Measurements from ENCODE around the gene AJAP1. TPM values are rescaled to one million over a fixed set of nuclear protein-coding genes. Genes with fewer than 3 reads are reported as not detected.

Gene AJAP1
- total RNA-seq, 4 donors from 2014 or later = 0.30 to 4.0 (median 1.0) TPM

DNA sequence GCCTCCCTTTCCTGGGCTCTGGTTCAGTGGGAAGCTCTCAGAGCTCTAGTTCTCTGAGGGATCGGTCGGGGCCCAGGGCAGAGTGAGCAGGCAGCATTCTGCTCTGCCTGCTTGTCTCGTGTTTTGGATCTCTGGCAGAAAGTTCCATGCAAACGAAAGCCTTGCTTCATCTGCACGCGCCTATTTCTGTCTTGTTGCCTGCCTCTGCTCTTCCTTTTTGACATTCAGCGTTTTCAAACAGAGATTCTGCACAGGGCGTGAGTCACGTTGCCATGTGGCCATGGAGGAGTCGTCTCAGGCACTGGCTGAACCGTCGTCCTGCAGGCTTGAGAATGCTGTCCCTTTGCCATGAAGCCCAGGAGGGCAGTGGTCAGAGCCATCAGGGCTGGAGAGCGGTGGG, 20.3 kb downstream of the AJAP1 start:
- no peak overlapping the region for H3K27ac ChIP-seq
- no peak for DNase-seq
- no peaks in the 10 kb centered on the region for H3K4me1 ChIP-seq
- 77 to 87% methylated on average over 5 to 7 of the region's 13 CpGs for WGBS, 2 donors
- peaks cover 0 to 19% (median 0%) of the 10 kb centered on the region in 4 donors for H3K27me3 ChIP-seq
- peaks cover 0 to 17% (median 0%) of the 10 kb centered on the region in 3 donors for H3K9me3 ChIP-seq
- no peaks in the 10 kb centered on the region for H3K36me3 ChIP-seq
- TF ChIP-seq CTCF (IDR thresholded peaks at IDR 0.05) = no peak
- TF ChIP-seq POLR2A (IDR thresholded peaks at IDR 0.05) = no peak
- H3K4me3 ChIP-seq = no peak overlapping the region
- intact Hi-C loops (cut with DNase I) = no loop called here

GRCh38 chr1:4675454-4676186, 21.2 kb downstream of the AJAP1 start:
- 74 to 80% methylated on average over 15 to 16 of the region's 21 CpGs for WGBS, 2 donors
- H3K27me3 ChIP-seq = peaks cover 0 to 19% (median 0%) of the 10 kb centered on the region in 4 donors
- no peak overlapping the region for H3K27ac ChIP-seq
- TF ChIP-seq POLR2A (IDR thresholded peaks at IDR 0.05) (no peak), CTCF (IDR thresholded peaks at IDR 0.05) (no peak)
- no peaks in the 10 kb centered on the region for H3K36me3 ChIP-seq
- DNase-seq = no peak
- H3K9me3 ChIP-seq = peaks cover 0 to 24% (median 7%) of the 10 kb centered on the region in 3 donors
- intact Hi-C loops (cut with DNase I) = no loop called here
- H3K4me3 ChIP-seq = no peak overlapping the region
- no peaks in the 10 kb centered on the region for H3K4me1 ChIP-seq

- 67 to 84% methylated on average over 8 to 9 of the region's 9 CpGs for WGBS, 2 donors
- TF ChIP-seq POLR2A (IDR thresholded peaks at IDR 0.05) (no peak), CTCF (IDR thresholded peaks at IDR 0.05) (no peak)
Measured at GRCh38 chr1:4676253-4676652, 21.8 kb downstream of the AJAP1 start.

DNA sequence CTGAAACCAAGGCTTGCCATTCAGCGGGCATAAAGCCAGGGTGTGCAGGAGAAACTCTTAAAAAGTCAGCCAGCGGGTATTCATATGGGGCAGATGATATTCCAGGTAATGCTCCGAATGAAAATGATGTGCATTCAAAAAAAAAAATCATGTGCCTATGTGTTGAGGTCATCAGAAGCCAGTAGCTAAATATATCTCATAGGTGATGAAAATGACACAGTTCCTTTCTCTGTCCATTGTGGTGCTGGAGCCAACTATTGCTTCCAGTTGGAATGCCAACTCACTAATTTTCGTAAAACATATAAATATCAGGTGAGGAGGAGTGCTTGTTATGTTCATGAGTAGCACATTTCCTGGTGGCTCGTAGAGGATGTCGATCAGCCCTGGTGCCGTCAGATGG, 23.2 kb downstream of the AJAP1 start:
- 84 to 92% methylated on average over 7 of the region's 7 CpGs for WGBS, 2 donors

More at GRCh38 chr1:4676253-4676652, 21.8 kb downstream of the AJAP1 start:
- Histone ChIP-seq H3K27ac (no peak overlapping the region), H3K9me3 (peaks cover 0 to 24% (median 7%) of the 10 kb centered on the region in 3 donors), H3K4me3 (no peak overlapping the region), H3K27me3 (peaks cover 0 to 21% (median 0%) of the 10 kb centered on the region in 4 donors), H3K4me1 (no peaks in the 10 kb centered on the region), H3K36me3 (no peaks in the 10 kb centered on the region)
- intact Hi-C loops (cut with DNase I) = no loop called here
- DNase-seq = no peak

GRCh38 chr1:4678066-4678717, 23.8 kb downstream of the AJAP1 start:
- Histone ChIP-seq H3K9me3 (peaks cover 0 to 24% (median 7%) of the 10 kb centered on the region in 3 donors), H3K4me3 (no peak overlapping the region), H3K36me3 (no peaks in the 10 kb centered on the region), H3K4me1 (no peaks in the 10 kb centered on the region), H3K27me3 (peaks cover 0 to 20% (median 0%) of the 10 kb centered on the region in 4 donors), H3K27ac (no peak overlapping the region)
- WGBS, 2 donors = 68 to 100% methylated on average over 3 of the region's 3 CpGs
- intact Hi-C loops (cut with DNase I) = no loop called here
- DNase-seq = no peak
- no peak for TF ChIP-seq CTCF (IDR thresholded peaks at IDR 0.05)
- no peak for TF ChIP-seq POLR2A (IDR thresholded peaks at IDR 0.05)

More for the DNA sequence above, 23.2 kb downstream of the AJAP1 start:
- DNase-seq = no peak
- H3K9me3 ChIP-seq = peaks cover 0 to 24% (median 7%) of the 10 kb centered on the region in 3 donors
- no peaks in the 10 kb centered on the region for H3K4me1 ChIP-seq
- H3K4me3 ChIP-seq = no peak overlapping the region
- H3K27ac ChIP-seq = no peak overlapping the region
- intact Hi-C loops (cut with DNase I) = no loop called here
- H3K36me3 ChIP-seq = no peaks in the 10 kb centered on the region
- peaks cover 0 to 23% (median 0%) of the 10 kb centered on the region in 4 donors for H3K27me3 ChIP-seq
- TF ChIP-seq POLR2A (IDR thresholded peaks at IDR 0.05) = no peak

Data from esophagus squamous epithelium (tissue), 5 donors.